Left colon (tissue), 2 donors: ENCODE measurements around the gene BLVRA. TPM values are rescaled to one million over a fixed set of nuclear protein-coding genes. Genes with fewer than 3 reads are reported as not detected.
"Not testable (repeated sequence)": the region's sequence is repeated elsewhere in the genome, so short reads cannot be mapped to it uniquely, and the experiment has no call there.

Source experiments
- ATAC-seq: fragments of 200-7000 bp; cut with Tn5 transposase; one replicate; pipeline ENCODE4 v1.9.1; 2020; ENCODE audit warnings: mild to moderate bottlenecking, moderate library complexity
- DNase-seq, 2 donors: peaks; one replicate each; pipeline ENCODE4 v3.0.0-alpha.2; 2020
- intact Hi-C, 2 donors: fragments of 100-400 bp; cut with DNase I in 1 of 2; cut with micrococcal nuclease in 1 of 2; formaldehyde crosslinking; loops; one replicate each; pipeline versions ENCODE4 v1.11.2 to v1.14.0; 2022; cut with DNase I, micrococcal nuclease
- total RNA-seq, 2 donors: library from RNA; stranded (reverse); fragmentation: NEBNext Ultra II Directional; extraction: Animal tissue kit (Norgen Biotek cat#: 25700); gene quantifications; one replicate each; pipeline ENCODE4 v1.2.1, GENCODE V29; 2021
- donor health status: DM: no; HTN: no; CAD: no.
- donor health status: DM: yes; HTN: yes; CAD: no.

The BLVRA gene
- total RNA-seq, 2 donors from 2014 or later: 2.9 to 18.0 TPM

DNA sequence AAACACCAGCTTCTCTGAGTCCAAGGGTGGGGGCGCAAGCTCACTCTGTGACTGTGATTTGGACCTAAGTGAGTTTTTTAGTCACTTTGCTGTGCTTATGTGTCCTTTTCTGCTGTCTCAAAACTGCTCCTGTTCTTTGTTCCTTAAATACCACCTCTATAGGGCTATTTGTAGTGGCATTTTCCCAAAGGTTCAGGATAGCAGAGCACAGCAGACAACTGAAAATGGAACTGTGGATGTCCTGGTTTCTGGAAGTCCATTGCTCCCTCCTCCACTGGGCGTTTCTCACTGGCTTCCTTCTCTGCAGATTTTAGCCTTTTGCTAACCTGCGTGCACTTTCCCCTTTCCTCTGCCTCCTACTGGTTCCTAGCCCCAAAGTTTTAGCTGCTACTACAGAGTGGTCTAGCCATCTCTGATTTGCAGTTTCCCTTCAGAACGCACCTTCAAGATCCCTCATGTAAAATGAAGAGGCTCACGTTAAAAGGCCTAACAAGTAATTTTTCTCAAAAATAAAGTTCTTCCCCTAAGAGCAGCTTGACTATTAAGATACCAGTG, 25.6 kb downstream of the BLVRA start:
- DNase-seq (no peak), ATAC-seq (no peak)
- intact Hi-C loops: no loop called here

DNA sequence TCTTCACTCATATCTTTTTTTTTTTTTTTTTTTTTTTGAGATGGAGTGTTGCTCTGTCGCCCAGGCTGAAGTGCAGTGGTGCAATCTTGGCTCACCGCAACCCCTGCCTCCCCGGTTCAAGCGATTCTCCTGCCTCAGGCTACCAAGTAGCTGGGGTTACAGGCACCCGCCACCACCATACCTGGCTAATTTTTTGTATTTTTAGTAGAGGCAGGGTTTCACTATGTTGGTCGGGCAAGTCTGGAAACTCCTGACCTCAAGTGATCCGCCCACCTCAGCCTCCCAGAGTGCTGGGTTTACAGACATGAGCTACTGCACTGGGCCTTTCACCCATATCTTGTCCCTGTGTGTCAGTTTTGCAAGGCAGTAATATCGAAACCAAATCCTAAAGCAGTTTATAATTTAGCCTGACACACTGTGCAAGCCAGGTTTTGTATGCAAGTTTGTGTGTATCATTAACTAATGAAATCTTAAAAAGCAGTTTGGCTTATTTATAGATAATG, 26.2 kb downstream of the BLVRA start:
- intact Hi-C loops, ATAC-seq, DNase-seq: not testable (repeated sequence)

DNA sequence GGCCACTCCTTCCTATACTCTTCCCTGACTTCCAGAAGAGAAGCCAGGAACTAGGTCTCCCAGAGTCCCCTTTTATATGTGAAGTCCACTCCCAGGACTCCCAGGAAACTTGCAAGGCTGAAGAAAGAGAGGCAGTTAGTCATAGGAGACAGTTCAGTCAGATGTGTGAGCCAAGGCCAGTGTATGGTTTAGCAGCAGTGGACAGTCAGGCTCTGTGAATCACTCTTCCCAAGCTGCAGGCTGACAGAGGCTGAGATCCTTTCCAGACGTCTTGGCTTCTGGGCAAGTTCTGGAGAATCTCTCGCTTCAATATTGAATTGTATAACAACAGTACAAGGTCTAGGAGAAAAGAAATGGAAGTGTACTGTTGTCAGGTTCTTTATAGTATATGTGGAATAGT, 26.9 kb downstream of the BLVRA start:
- ATAC-seq (peak; percentile 29), DNase-seq (peak; percentile 12 to 54)
- intact Hi-C loops: no loop called here

DNA sequence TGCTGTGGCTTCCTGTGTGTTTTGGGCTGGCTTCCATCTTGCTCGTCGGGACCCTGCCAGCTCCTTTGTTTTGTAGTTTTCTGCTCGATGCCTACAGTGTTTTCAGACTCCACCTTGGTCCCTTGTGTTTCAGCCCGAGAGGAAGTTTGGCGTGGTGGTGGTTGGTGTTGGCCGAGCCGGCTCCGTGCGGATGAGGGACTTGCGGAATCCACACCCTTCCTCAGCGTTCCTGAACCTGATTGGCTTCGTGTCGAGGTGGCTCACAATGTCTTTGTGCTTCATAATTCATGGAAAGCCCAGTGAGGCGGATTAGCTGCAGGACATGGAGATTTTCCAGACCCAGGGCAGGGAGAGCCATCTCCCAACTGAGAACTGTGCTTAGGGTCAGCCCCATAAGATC, 29.3 kb downstream of the BLVRA start:
- intact Hi-C loops: no loop called here
- no peak for ATAC-seq
- no peak for DNase-seq

DNA sequence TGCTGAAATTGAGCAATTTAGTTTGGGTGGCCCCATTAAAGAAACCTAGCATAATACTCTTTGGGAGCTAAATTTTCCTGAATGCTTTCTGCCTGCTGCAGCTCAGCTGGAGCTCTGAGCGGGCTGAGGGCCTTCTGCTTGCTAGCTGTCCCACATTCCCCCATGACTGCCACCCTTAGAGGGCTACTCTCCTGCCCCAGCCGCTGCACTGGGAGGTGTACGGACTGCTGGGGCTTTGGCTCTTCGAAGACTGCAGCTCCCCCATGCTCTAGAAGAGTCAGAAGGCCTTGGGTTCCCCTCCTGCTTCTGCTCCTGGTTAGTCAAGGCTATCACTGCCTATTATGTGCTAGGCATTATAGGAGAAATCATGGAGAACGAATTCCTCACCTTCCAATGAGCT, 31.5 kb downstream of the BLVRA start:
- no peak for ATAC-seq
- intact Hi-C loops: no loop called here

DNA sequence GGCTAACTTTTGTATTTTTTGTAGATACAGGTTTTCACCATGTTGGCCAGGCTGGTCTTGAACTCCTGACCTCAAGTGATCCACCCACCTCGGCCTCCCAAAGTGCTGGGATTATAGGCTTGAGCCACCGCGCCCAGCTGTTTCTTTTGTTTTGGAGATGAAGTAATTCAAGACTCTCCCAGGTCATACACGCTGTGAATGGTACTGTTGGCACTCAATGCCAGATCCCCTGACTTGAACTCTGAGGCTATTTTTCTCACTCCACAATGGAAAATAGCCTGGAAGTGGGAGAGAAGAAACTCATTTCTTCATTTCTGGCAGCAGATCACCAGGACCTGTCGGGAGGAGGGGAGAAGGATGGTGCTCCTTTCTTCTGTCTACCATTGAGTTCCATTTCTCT, 32.4 kb downstream of the BLVRA start:
- intact Hi-C loops: no loop called here
- DNase-seq (no peak), ATAC-seq (no peak)

More for the DNA sequence above, 31.5 kb downstream of the BLVRA start:
- DNase-seq: no peak

DNA sequence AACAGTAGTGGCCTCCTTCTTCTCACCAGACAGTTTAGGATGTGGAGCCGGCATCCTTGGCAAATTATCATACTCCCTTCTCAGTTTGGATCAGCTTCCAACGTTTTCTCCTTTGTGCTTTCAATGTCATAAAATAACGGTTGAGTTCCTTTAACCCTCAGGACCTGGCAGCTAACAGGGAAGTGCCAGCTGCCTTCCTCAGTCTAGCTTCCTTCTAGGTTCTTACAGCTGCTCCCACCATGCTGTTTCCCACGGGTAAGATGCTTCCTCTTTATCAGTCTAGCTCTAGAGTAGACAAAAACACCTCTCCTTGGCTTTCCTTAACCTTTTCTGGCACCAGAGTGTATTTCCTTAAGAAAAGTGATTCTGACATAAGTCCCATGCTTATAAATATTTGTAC, 33.2 kb downstream of the BLVRA start:
- intact Hi-C loops: no loop called here
- peak; percentile 55 for ATAC-seq
- DNase-seq: no peak

DNA sequence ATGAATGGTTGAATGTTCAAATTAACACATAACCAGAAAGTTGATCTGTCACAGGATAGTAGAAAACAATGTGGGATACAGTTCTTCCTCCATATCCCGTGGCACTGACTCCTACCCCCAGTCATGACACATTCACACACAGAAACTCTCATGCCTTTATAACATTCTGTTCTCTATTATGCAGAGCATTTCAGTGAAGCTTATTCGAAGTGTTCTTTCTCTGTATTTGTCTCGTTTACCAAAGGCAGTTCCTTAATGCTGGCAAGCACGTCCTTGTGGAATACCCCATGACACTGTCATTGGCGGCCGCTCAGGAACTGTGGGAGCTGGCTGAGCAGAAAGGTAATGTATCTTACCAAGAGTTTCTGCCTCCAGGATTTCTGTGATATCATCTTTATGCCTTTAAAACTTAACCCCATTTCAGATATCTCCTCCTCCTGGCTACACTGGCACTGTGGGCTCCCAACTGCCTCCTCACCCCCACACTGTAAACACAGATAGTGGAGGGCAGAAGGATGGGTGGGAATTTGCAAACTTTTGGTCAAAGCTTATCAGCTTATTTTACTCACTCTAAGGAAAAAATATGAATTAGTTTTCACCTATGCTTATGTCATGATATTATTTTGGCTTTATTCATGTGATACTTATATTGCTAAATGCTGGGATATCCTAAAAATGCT, 34.1 kb downstream of the BLVRA start:
- DNase-seq (no peak), ATAC-seq (no peak)
- intact Hi-C loops: no loop called here

DNA sequence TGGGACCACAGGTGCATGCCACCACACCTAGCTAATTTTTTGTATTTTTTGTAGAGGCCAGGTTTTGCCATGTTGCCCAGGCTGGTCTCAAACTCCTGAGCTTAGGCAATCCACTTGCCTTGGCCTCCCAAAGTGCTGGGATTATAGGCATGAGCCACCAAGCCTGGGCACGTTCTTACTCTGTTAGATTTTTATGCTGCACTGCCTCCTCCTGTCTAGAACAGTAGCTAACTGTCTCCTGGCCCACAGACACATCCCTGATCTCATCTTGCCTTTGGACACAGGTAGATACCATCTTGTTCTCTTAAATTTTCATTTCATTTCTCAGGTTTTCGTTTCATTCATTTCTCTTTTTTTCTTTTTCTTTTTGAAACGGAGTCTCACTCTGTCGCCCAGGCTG, 41.1 kb downstream of the BLVRA start:
- ATAC-seq (peak; percentile 67), DNase-seq (no peak)
- intact Hi-C loops: no loop called here

DNA sequence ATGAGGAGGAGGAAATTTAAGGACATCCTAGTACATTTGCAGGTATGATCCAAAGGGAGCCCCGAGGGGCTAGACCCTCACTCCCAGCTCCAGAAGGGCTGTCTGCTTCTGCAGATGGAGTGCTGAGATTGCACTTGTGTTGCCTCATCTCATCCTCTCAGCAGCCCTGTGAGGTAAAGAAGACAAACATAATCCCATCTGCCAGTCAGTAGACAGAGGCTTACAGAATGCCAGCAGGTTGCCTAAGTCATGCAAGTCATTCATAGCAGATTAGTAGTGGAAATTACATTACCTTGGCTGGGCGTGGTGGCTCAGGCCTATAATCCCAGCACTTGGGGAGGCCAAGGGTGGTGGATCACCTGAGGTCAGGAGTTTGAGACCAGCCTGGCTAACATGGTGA, 45.4 kb downstream of the BLVRA start:
- intact Hi-C loops: no loop called here
- ATAC-seq (no peak), DNase-seq (no peak)

DNA sequence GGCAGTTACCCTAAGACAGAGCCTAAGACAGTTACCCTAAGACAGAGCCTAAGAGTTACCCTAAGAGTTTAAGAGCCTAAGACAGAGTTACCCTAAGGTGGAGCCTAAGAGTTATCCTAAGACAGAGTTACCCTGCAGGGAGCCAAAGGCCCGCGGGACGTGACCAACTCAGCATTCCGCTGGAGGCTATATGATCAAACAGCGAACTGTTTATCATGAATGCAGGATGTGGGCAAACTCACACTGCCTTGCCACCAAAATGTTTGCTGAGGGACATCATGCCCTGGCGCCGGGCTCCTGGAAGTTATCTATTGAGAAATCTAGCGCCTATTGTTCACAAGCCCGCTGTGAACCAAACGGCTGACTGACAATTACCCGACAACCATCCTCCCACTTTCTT, 49.9 kb downstream of the BLVRA start:
- no peak for DNase-seq
- intact Hi-C loops: no loop called here
- ATAC-seq: no peak

DNA sequence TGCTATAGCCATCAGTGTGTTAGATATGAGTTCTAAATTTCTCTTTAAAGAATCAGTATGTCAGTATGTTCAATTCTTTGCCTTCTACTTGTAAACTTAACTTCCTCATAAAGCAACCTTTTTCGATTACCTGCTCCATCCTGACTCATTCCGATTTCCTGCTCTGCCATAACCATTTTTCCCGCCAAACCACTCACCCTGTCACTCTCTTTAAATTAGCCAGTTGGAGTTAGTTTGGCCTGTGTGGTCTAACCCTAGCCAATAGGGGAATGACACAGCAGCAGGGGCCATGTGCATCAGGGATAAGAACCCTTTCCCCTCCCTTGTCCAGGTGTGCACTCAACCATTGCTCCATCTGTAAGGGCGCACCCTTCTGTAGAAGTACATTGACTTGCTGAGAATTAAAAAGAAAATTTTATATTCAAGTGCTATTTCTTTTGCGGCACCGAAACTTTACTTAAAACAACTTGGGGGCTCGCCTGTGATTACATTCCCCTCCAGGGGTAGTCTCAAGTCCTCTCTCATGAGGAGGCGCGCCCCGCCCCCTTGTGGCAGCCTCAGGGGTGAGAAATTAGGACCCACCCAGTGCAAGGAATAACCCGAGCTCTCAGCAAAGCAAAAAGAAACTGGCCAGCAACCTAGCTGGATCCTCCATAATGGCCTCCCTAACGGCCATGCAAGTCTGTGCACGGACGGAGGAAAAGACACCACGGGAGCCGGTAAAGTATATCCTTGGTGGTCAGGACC, 51.9 kb downstream of the BLVRA start:
- intact Hi-C loops, ATAC-seq: not testable (repeated sequence)
- peak in 1 of 2 donors; percentile 26 for DNase-seq

DNA sequence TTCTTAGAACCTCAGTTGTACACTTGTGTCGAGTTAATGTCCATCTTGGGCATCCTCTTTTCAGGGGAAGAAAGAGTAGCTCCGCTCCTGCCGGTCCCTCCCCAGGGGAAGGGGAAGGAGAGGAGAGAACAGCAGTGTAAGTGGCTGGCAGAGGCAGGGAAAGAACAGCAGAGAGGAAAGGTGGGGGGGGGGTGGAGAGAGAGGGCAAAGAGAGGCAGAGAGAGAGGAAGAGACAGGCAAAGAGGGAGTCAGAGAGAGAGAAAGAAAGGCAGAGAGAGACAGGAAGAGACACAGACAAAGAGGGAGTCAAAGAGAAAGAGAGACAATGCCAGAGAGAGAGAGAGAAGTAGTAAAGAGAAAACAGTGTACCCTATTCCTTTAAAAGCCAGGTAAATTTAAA, 56.9 kb downstream of the BLVRA start:
- DNase-seq (no peak), ATAC-seq (no peak)
- intact Hi-C loops: no loop called here

DNA sequence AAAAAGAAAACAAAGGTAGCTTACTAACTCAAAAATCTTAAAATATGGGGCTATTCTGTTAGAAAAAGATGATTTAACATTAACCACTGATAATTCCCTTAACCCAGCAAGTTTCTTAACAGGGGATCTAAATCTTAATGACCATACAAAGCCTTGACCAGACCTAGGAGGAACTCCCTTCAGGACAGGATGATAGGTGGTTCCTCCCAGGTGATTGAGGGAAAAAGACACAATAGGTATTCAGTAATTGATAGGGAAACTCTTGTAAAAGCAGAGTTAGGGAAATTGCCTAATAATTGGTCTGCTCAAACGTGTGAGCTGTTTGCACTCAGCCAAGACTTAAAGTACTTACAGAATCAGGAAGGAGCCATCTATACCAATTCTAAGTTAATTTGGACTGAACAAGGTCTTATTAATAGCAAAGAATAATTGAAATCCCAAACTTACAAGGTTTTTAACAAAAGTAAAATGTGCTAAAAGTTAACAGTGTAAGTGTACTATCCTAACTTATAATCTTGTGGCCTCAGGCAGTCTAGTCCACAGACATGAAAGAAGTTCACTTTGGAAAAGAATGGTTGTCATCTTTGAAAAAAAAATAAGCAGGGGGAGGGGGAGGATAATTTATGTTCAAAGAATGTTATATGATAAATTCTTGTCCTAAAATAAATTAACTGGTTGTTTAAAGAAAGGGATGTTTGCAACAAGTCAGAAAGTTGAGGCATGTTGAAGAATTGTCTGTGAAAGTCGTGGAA, 57.7 kb downstream of the BLVRA start:
- intact Hi-C loops, ATAC-seq, DNase-seq: not testable (repeated sequence)

DNA sequence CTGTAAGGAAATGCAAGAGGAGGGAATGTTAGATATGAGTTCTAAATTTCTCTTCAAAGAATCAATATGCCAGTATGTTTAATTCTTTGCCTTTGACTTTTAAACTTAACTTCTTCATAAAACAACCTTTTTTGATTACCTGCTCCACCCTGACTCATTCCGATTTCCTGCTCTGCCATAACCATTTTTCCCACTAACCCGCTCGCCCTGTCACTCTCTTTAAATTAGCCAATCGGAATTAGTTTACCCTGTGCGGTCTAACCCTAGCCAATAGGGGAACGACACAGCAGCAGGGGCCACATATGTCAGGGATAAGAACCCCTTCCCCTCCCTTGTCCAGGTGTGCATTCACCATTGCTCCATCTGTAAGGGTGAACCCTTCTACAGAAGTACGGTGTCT, 64.9 kb downstream of the BLVRA start:
- ATAC-seq, DNase-seq, intact Hi-C loops: not testable (repeated sequence)

DNA sequence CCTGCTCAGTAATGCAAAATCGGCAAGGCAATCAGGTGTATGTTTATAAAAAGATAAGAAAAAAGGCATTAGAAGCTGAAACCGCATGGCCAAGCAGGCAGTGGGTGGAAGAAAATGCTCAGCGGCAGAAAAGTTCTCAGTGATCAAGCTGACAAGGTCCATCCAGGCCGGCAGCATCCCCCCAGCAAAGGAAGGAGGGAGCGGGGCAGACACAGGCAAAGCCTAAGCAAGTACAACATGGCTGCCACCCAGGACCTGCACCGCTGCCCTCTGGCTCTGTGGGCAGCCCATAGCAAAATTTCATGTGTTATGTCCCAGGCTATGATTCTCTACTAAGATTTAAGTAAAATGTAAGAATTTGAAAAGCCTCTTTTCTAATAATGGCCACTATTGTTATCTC, 65.5 kb downstream of the BLVRA start:
- ATAC-seq (no peak), DNase-seq (no peak)
- intact Hi-C loops: no loop called here

DNA sequence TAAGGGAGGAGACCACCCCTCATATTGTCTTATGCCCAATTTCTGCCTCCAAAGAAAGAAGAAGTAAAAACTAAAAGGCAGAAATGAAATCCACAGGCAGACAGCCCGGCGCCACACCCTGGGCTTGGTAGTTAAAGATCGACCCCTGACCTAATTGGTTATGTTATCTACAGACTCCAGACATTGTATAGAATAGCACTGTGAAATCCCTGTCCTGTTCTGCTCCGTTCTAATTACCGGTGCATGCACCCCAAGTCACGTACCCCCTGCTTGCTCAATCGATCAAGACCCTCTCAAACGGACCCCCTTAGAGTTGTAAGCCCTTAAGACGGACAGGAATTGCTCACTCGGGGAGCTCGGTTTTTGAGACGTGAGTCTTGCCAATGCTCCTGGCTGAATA, 66.0 kb downstream of the BLVRA start:
- intact Hi-C loops, ATAC-seq, DNase-seq: not testable (repeated sequence)

DNA sequence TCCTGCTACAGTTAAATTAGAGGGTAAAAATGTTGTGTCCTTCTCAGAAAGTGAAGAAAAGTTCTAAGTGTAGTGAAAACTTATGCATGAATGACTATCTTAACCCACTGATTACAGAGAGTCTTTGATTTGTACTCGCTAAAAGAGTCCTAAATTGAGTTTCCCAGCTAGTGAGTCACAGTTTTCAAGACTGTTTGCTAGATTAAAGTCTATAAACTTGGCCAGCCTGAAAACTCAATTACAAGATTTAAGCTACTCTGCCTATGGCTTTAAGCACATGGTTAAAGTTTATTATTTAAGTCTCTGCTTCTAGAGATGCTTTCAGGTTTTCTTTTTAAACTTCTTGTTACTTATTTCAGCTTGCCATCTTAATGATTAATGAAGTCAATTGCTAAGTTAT, 66.5 kb downstream of the BLVRA start:
- ATAC-seq: no peak

DNA sequence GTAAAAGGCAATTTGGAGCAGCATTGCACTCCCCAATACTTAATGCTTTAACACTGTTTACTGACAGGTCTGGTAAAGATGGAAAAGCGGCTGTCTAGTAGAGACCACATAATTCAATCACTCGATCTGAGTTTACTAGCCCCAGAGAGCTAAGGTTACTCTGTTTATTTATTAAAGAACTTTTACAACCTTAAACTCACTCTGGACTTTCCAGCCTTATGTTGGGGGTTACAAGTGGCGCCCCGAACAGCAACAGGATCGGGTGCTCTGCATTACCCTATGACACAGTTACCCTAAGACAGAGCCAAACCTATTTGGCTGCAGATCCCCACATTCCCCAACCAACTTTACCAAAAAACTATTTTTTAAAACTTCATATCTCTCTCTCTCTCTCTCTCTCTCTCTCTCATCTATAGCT, 66.9 kb downstream of the BLVRA start:
- DNase-seq (no peak), ATAC-seq (no peak)
- intact Hi-C loops: no loop called here

More for the DNA sequence above, 66.5 kb downstream of the BLVRA start:
- DNase-seq: no peak
- intact Hi-C loops: no loop called here
